ENCODE data around the gene CA4. TPM values are rescaled to one million over a fixed set of nuclear protein-coding genes. Genes with fewer than 3 reads are reported as not detected.
"Not testable (repeated sequence)": the region's sequence is repeated elsewhere in the genome, so short reads cannot be mapped to it uniquely, and the experiment has no call there.

The CA4 gene
- total and polyA plus RNA-seq, 2 of the 8 experiments (the other 6 are each of a cell fraction or from before 2014, with no cell fraction given) = 3.6 to 4.2 TPM

- H3K27me3 ChIP-seq (replicated peaks in 1 of 4; ENCODE audit: control insufficient read depth in 3 of 4, extremely low read depth in 1 of 4, insufficient read depth in 3 of 4, low read length in 3 of 4); H3K56ac ChIP-seq (replicated peaks; ENCODE audit: insufficient read length, low read depth, low read length); H2BK120ac ChIP-seq (replicated peaks; ENCODE audit: low read depth, low read length); H3K4ac ChIP-seq (replicated peaks; ENCODE audit: insufficient read length, low read depth, low read length); H4K91ac ChIP-seq (replicated peaks; ENCODE audit: insufficient read length, low read length); H3K9ac ChIP-seq (replicated peaks in 1 of 4; ENCODE audit: extremely low read depth in 1 of 4, low read depth in 3 of 4, low read length in 3 of 4); H3K27ac ChIP-seq (ENCODE audit: low read depth, low read length); H3K4me1 ChIP-seq (replicated peaks in 1 of 4; ENCODE audit: control insufficient read depth in 3 of 4, insufficient read depth in 4 of 4, low read length in 3 of 4); H3K18ac ChIP-seq (ENCODE audit: extremely low read depth, low read length); FAIRE-seq; H2BK20ac ChIP-seq (ENCODE audit: low read length); H2BK5ac ChIP-seq (ENCODE audit: low read depth, low read length); H4K8ac ChIP-seq (ENCODE audit: extremely low read depth, insufficient read depth, low read length); H4K20me1 ChIP-seq (replicated peaks in 1 of 2; ENCODE audit: control insufficient read depth in 1 of 2, insufficient read depth in 2 of 2, low read length in 2 of 2); H3K79me2 ChIP-seq (ENCODE audit: control insufficient read depth in 1 of 2, insufficient read depth in 2 of 2, low read length in 2 of 2); H3K4me3 ChIP-seq (ENCODE audit: extremely low read depth in 1 of 4, insufficient read depth in 2 of 4, low read depth in 3 of 4, low read length in 4 of 4); H2BK12ac ChIP-seq (ENCODE audit: low read depth, low read length); H3K4me2 ChIP-seq (ENCODE audit: insufficient read depth in 1 of 2, low read depth in 2 of 2, low read length in 2 of 2); H3K23ac ChIP-seq (ENCODE audit: insufficient read length); H2BK15ac ChIP-seq (ENCODE audit: low read length); H2AFZ ChIP-seq (ENCODE audit: low read length); H4K5ac ChIP-seq (ENCODE audit: insufficient read length, low read depth, low read length); H3K14ac ChIP-seq (ENCODE audit: insufficient read length); H2AK5ac ChIP-seq (ENCODE audit: low read depth, low read length); H3K23me2 ChIP-seq (ENCODE audit: low read depth, low read length); H3K79me1 ChIP-seq (ENCODE audit: low read depth, low read length); H3K9me3 ChIP-seq (ENCODE audit: insufficient read depth in 2 of 2, low read depth in 1 of 2, low read length in 1 of 2); DNase-seq (ENCODE audit: low read depth in 1 of 2, low spot score in 2 of 2): not testable (repeated sequence)
- POLR2A ChIA-PET (ENCODE audit: partially characterized antibody) = interaction anchor here (1.3 kb wide), 1 partner anchor 10 kb away, joined by 3 read pairs; no protein-coding TSS in a partner anchor
- 94% methylated on average over 4 of the region's 4 CpGs; no CpG with 5 or more reads in 1 of the 2 experiments for WGBS, 2 experiments (ENCODE audit: extremely low coverage in 1 of 2, insufficient coverage in 1 of 2, insufficient read length in 1 of 2, insufficient replicate concordance in 2 of 2, low coverage in 1 of 2, low lambda C conversion rate in 2 of 2, missing lambda C conversion rate in 1 of 2)
- CTCF ChIA-PET (ENCODE audit: partially characterized antibody) = interaction anchor here (1.1 to 1.3 kb wide), 2 partner anchors 47 to 451 kb away, joined by 3 read pairs; no protein-coding TSS in a partner anchor
- peaks cover 3 to 56% (median 31%) of the 10 kb centered on the region in 4 experiments; a peak in 6 of 8 replicates for H3K36me3 ChIP-seq (ENCODE audit: control insufficient read depth in 2 of 4, insufficient read depth in 4 of 4, low read length in 3 of 4)
Observed at GRCh38 chr17:60190032-60190431, 40.3 kb downstream of the CA4 start.

- CTCF ChIA-PET (ENCODE audit: partially characterized antibody) = interaction anchor here (1.2 to 3.2 kb wide), 5 partner anchors 9 to 52 kb away, joined by 3 to 22 read pairs (median 3); no protein-coding TSS in a partner anchor
- H2BK5ac ChIP-seq (ENCODE audit: low read depth, low read length); H2AFZ ChIP-seq (ENCODE audit: low read length); H3K56ac ChIP-seq (replicated peaks; ENCODE audit: insufficient read length, low read depth, low read length); H3K4me1 ChIP-seq (replicated peaks in 1 of 4; ENCODE audit: control insufficient read depth in 3 of 4, insufficient read depth in 4 of 4, low read length in 3 of 4); H4K5ac ChIP-seq (ENCODE audit: insufficient read length, low read depth, low read length); H3K27ac ChIP-seq (ENCODE audit: low read depth, low read length); H3K4ac ChIP-seq (replicated peaks; ENCODE audit: insufficient read length, low read depth, low read length); H3K14ac ChIP-seq (ENCODE audit: insufficient read length); H3K4me2 ChIP-seq (ENCODE audit: insufficient read depth in 1 of 2, low read depth in 2 of 2, low read length in 2 of 2); H2BK12ac ChIP-seq (ENCODE audit: low read depth, low read length); FAIRE-seq; H2AK5ac ChIP-seq (ENCODE audit: low read depth, low read length); H3K9ac ChIP-seq (replicated peaks in 1 of 4; ENCODE audit: extremely low read depth in 1 of 4, low read depth in 3 of 4, low read length in 3 of 4); H3K9me3 ChIP-seq (ENCODE audit: insufficient read depth in 2 of 2, low read depth in 1 of 2, low read length in 1 of 2); H3K23ac ChIP-seq (ENCODE audit: insufficient read length); H4K20me1 ChIP-seq (replicated peaks in 1 of 2; ENCODE audit: control insufficient read depth in 1 of 2, insufficient read depth in 2 of 2, low read length in 2 of 2); H3K4me3 ChIP-seq (ENCODE audit: extremely low read depth in 1 of 4, insufficient read depth in 2 of 4, low read depth in 3 of 4, low read length in 4 of 4); H4K8ac ChIP-seq (ENCODE audit: extremely low read depth, insufficient read depth, low read length); H2BK20ac ChIP-seq (ENCODE audit: low read length); DNase-seq (ENCODE audit: low read depth in 1 of 2, low spot score in 2 of 2); H3K79me2 ChIP-seq (ENCODE audit: control insufficient read depth in 1 of 2, insufficient read depth in 2 of 2, low read length in 2 of 2); H4K91ac ChIP-seq (replicated peaks; ENCODE audit: insufficient read length, low read length); H2BK15ac ChIP-seq (ENCODE audit: low read length); H3K27me3 ChIP-seq (replicated peaks in 1 of 4; ENCODE audit: control insufficient read depth in 3 of 4, extremely low read depth in 1 of 4, insufficient read depth in 3 of 4, low read length in 3 of 4); H3K23me2 ChIP-seq (ENCODE audit: low read depth, low read length); POLR2A ChIA-PET (ENCODE audit: partially characterized antibody); H2BK120ac ChIP-seq (replicated peaks; ENCODE audit: low read depth, low read length); H3K18ac ChIP-seq (ENCODE audit: extremely low read depth, low read length); H3K79me1 ChIP-seq (ENCODE audit: low read depth, low read length): not testable (repeated sequence)
- 99% methylated on average over 3 of the region's 3 CpGs; no CpG with 5 or more reads in 1 of the 2 experiments for WGBS, 2 experiments (ENCODE audit: extremely low coverage in 1 of 2, insufficient coverage in 1 of 2, insufficient read length in 1 of 2, insufficient replicate concordance in 2 of 2, low coverage in 1 of 2, low lambda C conversion rate in 2 of 2, missing lambda C conversion rate in 1 of 2)
- peaks cover 3 to 52% (median 35%) of the 10 kb centered on the region in 4 experiments; a peak in 7 of 8 replicates for H3K36me3 ChIP-seq (ENCODE audit: control insufficient read depth in 2 of 4, insufficient read depth in 4 of 4, low read length in 3 of 4)
Observed at GRCh38 chr17:60193032-60193431, 43.3 kb downstream of the CA4 start.
